HL-60 (cell line): ENCODE results near the gene DCAF17.

Experiments
- DNase-seq, 2 experiments: peaks; one replicate each; pipeline ENCODE4 v3.0.0-alpha.2; 2010 to 2020; ENCODE audit warnings: low read depth in 1 of 2, low spot score in 1 of 2
- H3K27ac ChIP-seq: fragments of 250-450 bp; sonication (Bioruptor Pico); replicated peaks from 2 replicates; pipeline ENCODE4 v1.5.1; 2020; ENCODE audit warnings: mild to moderate bottlenecking, moderate library complexity
- H3K27me3 ChIP-seq: fragments of 250-450 bp; sonication (Bioruptor Pico); 2 replicates; pipeline ENCODE4 v1.5.1; 2021; ENCODE audit warnings: mild to moderate bottlenecking, moderate library complexity; ENCODE audit not compliant: insufficient read depth, poor library complexity, severe bottlenecking
- H3K4me3 ChIP-seq: replicated peaks from 2 replicates; pipeline ENCODE4 v1.5.1; 2011; ENCODE audit warnings: mild to moderate bottlenecking, control low read depth, low read length; ENCODE audit not compliant: insufficient read depth
- GABPA ChIP-seq: IDR thresholded peaks from 2 replicates; pipeline ENCODE4 v1.6.1; 2012; ENCODE audit warnings: low read depth
- POLR2AphosphoS5 ChIP-seq: IDR thresholded peaks from 2 replicates; pipeline ENCODE4 v1.6.1; 2012; ENCODE audit warnings: low read depth
- SPI1 ChIP-seq: IDR thresholded peaks from 2 replicates; pipeline ENCODE4 v1.6.1; 2012; ENCODE audit warnings: low read depth, mild to moderate bottlenecking, borderline replicate concordance
- TF ChIP-seq, protein P1 (sequence below): IDR thresholded peaks from 2 replicates; pipeline ENCODE4 v1.6.1; 2012; ENCODE audit warnings: low read depth; ENCODE audit not compliant: insufficient replicate concordance
- TF ChIP-seq, protein P2 (sequence below): IDR thresholded peaks from one replicate; pipeline ENCODE4 v1.5.1; 2011; ENCODE audit warnings: low read length, control low read depth, inconsistent platforms; ENCODE audit not compliant: insufficient read depth

DCAF17 gene

DNA sequence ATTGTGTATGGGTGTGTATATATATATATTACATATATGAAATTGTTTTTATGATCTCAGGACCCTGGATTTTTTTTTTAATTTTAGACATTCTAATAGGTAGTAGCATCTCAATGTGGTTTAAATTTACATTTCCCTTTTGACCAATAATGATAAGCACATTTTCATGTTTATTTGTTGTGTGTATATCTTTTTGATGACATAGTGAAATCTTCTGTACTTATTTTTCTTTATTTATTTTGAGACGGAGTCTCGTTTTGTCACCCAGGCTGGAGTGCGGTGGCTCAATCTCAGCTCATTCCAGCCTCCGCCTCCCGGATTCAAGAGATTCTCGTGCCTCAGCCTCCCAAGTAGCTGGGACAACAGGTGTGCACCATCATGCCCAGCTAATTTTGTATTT is 53.2 kb downstream of the DCAF17 start:
- no peak for DNase-seq
- Histone ChIP-seq H3K27me3 (no peaks in the 10 kb centered on the region), H3K27ac (no peak overlapping the region), H3K4me3 (no peak overlapping the region)
- TF ChIP-seq GABPA, result no peak
- TF ChIP-seq POLR2AphosphoS5, result no peak
- TF ChIP-seq SPI1, result no peak
- TF ChIP-seq, protein P1, sequence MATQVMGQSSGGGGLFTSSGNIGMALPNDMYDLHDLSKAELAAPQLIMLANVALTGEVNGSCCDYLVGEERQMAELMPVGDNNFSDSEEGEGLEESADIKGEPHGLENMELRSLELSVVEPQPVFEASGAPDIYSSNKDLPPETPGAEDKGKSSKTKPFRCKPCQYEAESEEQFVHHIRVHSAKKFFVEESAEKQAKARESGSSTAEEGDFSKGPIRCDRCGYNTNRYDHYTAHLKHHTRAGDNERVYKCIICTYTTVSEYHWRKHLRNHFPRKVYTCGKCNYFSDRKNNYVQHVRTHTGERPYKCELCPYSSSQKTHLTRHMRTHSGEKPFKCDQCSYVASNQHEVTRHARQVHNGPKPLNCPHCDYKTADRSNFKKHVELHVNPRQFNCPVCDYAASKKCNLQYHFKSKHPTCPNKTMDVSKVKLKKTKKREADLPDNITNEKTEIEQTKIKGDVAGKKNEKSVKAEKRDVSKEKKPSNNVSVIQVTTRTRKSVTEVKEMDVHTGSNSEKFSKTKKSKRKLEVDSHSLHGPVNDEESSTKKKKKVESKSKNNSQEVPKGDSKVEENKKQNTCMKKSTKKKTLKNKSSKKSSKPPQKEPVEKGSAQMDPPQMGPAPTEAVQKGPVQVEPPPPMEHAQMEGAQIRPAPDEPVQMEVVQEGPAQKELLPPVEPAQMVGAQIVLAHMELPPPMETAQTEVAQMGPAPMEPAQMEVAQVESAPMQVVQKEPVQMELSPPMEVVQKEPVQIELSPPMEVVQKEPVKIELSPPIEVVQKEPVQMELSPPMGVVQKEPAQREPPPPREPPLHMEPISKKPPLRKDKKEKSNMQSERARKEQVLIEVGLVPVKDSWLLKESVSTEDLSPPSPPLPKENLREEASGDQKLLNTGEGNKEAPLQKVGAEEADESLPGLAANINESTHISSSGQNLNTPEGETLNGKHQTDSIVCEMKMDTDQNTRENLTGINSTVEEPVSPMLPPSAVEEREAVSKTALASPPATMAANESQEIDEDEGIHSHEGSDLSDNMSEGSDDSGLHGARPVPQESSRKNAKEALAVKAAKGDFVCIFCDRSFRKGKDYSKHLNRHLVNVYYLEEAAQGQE, result no peak

DNA sequence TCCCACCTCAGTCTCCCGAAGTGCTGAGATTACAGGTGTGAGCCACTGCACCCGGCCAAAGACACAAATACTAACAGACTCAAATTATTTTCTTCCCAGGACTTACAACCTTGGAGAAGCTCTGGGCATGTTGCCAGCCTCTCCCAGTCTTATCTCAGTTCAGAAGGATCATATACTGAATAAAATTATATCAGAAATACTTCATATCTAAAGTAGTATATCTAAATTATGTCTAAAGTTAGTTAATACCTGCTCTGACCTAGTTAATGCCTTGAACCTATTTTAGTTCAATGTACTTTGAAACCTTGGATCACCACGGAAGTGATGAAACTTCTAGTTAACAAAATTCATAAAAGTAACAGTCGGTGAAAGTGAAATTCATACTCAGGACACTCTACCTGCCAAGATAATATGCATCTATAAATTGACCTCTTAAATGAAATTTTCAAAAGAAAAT is 53.8 kb downstream of the DCAF17 start:
- TF ChIP-seq, protein P1, result no peak
- no peak for TF ChIP-seq POLR2AphosphoS5
- no peak for TF ChIP-seq SPI1
- TF ChIP-seq, protein P2, sequence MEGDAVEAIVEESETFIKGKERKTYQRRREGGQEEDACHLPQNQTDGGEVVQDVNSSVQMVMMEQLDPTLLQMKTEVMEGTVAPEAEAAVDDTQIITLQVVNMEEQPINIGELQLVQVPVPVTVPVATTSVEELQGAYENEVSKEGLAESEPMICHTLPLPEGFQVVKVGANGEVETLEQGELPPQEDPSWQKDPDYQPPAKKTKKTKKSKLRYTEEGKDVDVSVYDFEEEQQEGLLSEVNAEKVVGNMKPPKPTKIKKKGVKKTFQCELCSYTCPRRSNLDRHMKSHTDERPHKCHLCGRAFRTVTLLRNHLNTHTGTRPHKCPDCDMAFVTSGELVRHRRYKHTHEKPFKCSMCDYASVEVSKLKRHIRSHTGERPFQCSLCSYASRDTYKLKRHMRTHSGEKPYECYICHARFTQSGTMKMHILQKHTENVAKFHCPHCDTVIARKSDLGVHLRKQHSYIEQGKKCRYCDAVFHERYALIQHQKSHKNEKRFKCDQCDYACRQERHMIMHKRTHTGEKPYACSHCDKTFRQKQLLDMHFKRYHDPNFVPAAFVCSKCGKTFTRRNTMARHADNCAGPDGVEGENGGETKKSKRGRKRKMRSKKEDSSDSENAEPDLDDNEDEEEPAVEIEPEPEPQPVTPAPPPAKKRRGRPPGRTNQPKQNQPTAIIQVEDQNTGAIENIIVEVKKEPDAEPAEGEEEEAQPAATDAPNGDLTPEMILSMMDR, result no peak
- TF ChIP-seq GABPA, result no peak
- H3K4me3 ChIP-seq, result no peak overlapping the region
- no peaks in the 10 kb centered on the region for H3K27me3 ChIP-seq
- H3K27ac ChIP-seq, result no peak overlapping the region
- no peak for DNase-seq

DNA sequence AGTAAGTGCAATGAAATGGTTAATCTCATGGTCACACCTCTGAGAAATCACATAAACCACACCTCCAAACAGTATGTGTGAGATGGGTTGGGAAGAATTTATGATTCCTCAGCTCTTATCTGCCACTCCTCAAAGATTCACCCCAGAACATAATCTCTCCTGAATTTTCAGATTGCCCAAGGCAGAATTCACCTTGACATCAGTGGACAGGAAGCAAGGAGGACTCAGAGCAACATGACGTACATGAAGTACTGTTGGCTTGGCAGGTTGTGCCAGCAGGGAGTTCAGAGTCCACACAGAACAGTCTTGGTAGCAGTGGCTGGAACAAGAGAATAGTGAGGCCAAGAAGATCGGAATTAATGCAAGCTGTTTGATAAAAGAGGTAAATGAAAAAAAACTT is 56.6 kb downstream of the DCAF17 start:
- TF ChIP-seq SPI1 (no peak), GABPA (no peak), POLR2AphosphoS5 (no peak)
- TF ChIP-seq, protein P1, result no peak
- TF ChIP-seq, protein P2, result no peak
- H3K4me3 ChIP-seq, result no peak overlapping the region
- H3K27ac ChIP-seq, result no peak overlapping the region
- H3K27me3 ChIP-seq, result no peaks in the 10 kb centered on the region
- DNase-seq, result no peak
